ENCODE results near the gene OLIG2.

OLIG2 gene

DNA sequence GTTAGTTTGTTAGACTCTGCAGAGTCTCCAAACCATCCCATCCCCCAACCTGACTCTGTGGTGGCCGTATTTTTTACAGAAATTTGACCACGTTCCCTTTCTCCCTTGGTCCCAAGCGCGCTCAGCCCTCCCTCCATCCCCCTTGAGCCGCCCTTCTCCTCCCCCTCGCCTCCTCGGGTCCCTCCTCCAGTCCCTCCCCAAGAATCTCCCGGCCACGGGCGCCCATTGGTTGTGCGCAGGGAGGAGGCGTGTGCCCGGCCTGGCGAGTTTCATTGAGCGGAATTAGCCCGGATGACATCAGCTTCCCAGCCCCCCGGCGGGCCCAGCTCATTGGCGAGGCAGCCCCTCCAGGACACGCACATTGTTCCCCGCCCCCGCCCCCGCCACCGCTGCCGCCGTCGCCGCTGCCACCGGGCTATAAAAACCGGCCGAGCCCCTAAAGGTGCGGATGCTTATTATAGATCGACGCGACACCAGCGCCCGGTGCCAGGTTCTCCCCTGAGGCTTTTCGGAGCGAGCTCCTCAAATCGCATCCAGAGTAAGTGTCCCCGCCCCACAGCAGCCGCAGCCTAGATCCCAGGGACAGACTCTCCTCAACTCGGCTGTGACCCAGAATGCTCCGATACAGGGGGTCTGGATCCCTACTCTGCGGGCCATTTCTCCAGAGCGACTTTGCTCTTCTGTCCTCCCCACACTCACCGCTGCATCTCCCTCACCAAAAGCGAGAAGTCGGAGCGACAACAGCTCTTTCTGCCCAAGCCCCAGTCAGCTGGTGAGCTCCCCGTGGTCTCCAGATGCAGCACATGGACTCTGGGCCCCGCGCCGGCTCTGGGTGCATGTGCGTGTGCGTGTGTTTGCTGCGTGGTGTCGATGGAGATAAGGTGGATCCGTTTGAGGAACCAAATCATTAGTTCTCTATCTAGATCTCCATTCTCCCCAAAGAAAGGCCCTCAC is at the start of gene OLIG2:
OLIG2 (plus strand) TSS at position 447 of the 954 bp plus-strand sequence. CDS start 928 bp downstream, outside the sequence.
- no peak for DNase-seq

DNA sequence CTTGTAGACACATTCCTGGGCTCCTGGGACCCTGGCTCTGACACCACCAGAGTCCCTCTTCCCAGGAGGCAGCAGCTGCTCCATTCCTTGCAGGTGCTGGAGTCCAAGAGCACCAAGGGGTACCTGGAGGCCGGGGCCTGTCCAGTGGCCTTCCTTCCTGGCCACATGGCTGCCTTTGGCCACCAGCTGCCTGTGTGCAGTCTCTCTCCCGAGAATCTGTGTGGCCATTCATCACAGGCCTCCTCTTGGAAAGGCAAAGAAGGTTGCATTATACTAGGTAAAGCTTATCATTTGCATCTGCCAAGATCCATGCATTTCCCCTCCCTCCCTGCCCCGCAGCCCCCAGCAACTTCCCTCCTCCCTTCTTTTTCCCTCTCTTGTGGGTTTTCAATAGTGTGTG is 48.9 kb upstream of the OLIG2 start:
- no peak for DNase-seq

DNA sequence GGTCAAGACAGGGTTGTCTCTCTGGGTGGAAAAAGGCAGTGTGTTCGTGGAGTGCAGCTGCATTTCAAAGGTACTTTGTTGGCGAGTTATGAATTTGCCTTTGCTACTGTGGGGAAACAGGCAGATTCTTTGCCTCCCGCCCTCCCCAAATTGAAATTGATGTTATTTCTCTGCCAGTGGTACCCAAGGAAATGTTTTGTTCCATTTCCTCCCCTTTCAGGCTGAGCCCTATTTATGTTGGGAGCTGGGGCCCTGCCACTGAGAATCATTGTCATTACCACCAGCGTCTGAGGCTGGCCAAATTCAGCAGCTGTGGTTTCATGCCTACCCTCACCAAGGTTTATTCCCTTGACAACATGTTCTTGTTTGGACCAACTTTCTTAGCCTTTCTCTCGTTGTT is 48.5 kb upstream of the OLIG2 start:
- DNase-seq: no peak

DNA sequence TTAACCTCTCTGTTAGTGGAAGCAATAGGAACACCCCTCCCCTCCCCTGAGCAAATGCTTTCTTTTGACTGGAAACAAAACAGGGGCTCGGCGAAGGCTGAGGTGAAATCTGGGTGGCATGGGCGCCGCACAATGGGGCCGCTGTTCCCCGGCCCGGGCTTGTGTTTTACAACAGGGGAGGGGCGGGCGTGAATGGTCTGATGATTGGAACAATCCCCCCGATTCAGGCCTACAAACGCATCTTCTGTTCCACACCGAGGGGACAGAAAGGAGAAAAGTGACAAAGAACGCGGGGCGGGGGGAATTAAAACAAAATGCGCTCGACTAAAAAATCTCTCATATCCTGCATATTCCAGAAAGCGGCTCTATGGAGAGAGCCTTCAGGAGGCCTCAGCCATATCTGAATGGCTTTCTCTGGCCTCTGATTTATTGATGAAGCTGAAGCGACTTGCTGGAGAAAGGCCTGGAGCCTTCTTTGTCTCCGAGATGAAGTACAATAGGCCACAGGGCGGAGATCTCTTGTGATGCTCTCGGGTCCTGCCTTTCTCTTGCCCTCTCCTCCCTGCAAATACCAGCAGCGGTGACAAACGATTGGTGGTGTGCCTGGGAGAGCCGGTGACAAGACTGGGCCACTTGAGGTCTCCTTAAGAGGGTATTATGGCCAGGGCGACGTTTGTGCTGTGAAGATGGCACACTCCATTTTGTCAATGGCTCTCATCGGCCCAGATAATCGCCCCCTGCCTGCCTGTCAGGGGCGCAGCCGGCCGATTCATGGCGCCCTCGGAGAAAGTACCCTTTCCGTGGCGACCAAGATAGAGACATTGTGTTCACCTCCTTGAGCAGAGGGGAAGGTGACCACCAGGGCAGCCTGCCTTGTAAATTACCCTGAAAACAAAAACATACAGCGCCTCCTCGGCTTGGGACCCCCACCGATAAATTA is 47.1 kb upstream of the OLIG2 start:
- DNase-seq: no peak

DNA sequence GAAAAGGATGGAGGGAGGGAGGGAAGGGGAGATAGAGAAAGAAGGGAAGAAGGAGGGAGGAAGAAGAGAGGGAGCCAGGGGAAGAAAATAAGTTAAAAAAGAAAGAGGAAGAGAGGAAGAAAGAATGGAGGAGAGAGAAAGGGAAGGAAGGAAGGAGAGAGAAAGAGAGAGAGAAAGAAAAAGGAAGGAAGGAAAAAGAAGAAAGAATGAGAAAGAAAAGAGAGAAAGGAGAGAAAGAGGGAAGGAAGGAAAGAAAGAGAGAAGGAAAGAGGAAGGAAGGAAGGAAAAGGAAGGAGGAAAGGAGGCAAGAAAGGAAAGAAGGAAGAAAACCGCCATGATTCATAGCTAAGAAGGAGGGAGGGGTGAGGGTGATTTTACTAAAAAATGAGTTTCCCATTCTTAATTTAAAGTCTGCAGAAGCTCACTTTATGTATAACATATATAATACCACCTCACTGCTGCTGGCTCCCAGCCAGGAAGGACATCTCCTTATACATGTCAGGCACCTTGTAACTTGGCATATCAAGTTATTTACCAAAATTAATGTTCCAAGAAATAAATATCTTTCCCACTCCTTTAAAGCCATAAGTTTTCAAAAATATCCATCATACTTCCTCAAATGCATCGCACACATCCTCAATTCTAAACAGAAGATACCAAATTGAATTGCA is 46.0 kb upstream of the OLIG2 start:
- no peak for DNase-seq

DNA sequence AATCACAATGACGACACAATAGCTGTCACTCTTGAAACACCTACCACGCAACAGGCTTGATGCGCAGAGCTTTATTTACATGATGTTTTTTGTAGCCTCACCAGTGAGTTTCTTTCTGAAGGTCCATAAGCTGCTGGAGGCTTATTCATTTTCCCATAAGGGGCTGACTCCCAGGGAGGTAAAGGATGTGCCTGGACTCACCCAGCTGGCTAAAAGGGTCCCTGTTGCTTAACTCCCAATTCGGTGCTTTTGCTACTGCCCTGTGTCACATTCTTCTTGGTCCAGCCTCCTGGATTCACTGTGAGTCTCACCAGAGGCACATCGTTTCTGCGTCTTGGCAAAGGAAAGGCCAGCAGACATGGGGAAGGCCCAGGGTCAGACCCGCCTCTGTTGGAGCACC is 44.6 kb upstream of the OLIG2 start:
- DNase-seq: no peak

DNA sequence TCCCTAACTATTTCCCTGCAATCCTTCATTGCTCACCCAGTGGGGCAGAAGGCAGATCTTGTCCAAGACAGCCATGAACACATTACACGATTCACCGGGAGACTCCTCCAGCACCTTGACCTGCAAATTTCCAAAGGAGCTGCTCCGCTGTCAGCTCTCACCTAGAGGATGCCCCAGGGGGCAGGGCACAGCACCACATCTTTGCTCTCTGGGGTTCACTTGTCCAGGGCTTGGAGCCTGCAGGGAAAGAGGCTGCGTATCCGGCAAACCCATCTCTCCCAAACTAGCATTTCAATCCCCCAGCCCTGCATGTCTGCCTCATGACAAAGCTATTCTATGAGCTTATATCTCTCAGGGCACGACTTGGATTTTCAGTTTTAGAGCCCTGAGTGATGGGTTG is 35.1 kb upstream of the OLIG2 start:
- DNase-seq: no peak

DNA sequence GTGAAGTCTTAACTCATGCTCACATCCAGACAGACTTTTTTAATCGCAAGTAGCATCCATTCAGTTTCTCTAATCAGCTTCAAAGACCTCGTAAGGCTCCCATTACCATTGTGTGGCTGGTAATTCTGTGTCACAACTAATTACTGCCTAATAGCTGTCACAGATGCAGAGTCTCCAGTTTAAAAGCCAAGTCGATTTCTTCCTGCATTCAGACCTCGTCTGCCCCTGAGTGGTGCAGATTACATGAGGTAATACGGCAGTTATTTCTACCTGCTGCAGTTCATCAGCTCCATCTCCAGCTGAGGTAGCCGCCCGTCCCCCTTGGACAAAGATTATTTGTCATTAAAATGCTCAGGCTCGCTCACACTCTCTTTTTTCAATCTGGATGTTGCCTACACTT is 34.4 kb upstream of the OLIG2 start:
- no peak for DNase-seq

DNA sequence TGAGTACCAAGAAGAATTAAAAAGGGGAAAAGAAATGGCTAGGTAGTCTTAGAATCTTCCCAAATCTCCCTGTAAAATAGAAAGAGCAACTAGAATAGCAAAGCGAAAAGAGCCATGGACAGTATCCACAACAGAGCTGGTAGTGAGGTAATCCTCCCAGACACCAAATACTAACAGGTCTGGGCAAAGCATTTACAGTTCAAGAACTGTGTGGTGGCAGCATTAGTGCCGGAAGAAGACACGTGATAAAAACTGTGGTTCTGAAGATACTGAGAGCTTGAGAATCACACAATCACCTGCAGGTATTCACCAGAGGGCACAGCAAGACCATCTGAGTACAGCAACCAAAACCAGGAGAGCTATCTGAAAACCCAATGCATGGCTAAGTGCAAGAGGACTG is 31.8 kb upstream of the OLIG2 start:
- no peak for DNase-seq

DNA sequence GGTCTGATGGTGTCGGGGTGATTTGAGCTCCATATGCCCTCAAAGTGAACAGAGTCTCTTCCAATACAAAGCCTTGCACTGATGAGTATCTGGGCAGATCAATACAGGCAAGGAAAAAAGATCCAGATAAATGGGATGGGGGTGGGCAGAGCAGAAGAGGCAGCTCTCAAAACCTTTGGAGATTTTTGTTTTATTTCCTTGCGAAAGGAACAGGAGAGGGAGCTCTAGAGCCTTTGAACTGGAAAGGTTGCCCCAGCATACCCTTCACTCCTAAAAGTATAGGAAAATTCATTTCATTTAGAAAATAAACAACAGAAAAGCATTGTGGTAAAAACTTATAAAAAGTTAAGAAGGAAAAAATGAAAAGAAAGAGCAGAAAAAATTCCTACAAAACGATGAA is 31.4 kb upstream of the OLIG2 start:
- DNase-seq: no peak

DNA sequence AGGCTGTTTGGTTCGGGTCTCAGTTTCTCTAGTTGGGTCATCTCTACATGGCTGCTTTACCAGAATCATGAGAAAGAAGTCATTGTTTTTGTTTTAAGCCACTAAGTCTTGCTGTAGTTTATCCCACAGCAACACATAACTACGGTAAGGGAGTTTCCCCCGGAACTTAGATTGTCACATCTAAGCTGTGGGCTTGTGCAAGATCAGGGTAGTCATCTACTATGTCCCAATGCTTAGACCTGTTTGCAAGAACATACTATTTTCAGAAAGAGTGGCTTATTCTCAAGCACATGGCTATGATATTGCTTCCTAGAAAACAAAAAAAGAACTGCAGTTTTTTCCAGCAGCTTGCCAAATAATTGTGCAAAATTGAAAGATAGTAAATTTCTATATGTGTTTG is 18.0 kb upstream of the OLIG2 start:
- DNase-seq: no peak

DNA sequence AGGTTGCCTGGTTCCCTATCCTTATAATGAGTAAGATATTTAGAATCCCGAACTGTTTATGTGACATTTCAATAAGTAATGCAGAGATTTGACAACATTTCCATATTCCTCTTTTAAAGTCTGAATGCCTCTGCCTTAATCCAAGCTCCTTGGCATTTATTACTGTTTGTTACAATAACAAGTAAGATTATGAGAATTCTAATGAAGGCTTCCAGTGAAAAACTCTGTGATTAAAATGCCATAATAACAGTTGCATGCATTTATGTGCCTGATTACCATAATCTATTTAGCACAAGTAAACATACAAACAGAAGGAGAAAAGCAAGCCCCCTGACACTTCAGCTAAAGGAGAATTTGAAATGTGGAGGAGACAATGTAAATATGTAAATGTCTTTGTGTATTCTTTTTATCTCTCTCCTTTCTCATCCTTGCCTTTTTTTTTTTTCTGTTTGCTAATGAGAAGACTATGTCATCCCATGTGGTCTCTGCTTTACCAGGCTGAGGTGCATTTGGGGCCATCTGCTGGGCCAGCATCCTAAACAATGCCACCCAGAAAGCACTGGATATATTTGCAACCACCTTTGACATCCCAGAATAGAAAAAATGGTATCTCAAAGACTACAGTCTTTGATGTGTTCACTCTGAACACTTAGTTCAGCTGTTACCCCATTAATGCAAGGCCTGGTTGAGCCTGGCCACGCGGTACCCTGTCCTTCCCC is 17.2 kb upstream of the OLIG2 start:
- DNase-seq: no peak

DNA sequence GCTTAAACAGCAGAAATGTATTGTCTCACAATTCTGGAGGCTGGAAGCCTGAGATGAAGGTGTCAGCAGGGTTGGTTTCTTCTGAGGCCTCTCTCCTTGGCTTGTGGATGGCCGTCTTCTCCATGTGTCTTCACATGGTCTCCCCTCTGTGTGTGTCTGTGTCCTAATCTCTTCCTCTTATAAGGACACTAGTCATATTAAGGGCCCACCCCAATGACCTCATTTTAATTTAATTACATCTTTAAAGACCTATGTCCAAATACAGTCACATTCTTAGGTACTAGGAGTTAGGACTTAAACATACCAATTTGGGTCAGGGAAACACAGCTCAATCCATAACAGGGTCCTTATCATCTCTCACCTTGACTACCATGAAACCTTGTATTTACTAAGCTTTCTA is 14.8 kb upstream of the OLIG2 start:
- no peak for DNase-seq

DNA sequence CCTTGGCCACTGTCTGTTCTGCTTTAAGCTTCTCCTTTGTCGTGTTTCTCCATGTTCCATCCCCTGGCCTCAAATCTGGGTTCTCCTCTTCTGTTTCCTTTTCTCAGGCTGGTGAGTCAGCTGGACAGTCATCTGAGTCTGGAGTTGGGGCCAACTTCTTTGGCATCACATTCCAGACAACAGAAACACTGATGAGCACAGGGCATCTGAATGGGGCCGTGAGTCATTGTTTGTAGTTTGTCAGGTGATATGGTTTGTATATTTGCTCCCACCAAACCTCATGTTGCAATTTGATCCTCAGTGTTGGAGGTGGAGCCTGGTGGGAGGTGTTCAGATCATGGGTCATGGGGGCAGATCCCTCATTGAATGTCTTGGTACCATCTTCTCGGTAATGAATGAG is 14.3 kb upstream of the OLIG2 start:
- DNase-seq: no peak

DNA sequence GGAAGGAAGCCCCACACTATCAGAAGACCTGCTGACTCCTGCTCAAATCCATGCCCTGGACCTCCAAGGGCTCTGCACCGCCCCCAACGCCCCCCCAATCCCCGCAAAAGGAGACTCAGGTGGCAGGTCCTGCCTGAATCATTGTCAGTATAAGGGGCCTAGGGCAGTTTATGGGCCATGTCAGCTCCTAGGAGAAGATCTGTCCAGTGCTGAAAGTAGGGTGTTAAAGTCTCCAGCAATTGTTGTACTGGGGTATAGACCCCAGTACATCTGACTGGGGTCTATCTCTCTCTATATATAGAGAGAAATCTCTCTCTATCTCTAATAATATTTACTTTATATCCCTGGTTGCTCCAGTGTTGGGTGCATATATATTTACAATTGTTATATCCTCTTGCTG is 12.1 kb upstream of the OLIG2 start:
- no peak for DNase-seq

DNA sequence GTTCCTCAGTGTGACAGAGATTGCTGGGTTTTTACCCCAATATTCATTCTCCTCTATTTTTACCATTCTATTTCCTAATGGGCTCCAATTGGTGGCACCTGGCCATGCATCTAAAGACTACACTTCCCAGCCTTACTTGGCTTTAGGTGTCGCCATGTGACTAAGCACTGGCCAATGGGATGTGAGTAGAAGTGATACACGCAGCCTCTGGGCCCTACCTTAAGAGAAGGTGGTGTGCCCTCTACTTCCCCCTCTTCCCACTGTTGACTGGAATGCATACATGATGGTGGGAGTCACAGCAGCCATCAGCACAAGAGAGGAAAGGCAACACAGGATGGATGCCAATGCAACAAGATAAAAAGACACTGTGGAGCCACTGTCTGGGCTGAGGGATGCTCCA is 11.4 kb upstream of the OLIG2 start:
- DNase-seq: no peak

DNA sequence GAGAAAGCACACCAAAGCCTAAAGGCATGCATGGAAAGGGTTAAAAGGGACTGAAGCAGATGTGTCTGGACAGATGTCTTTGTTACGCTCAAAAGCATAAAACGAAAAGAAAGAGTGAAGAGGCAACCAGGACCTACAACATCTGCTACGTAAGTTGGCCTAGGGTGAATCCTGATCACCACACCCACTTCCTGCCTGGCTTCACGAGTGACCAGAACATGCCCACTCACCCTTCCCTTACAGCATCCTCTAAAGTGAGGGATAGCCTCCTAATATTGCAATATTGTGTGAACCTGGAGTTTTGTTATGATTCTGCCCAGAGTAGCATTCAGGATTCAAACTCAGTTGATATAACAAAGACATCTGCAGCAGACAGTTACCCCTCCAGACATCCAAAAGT is 10.6 kb upstream of the OLIG2 start:
- no peak for DNase-seq

DNA sequence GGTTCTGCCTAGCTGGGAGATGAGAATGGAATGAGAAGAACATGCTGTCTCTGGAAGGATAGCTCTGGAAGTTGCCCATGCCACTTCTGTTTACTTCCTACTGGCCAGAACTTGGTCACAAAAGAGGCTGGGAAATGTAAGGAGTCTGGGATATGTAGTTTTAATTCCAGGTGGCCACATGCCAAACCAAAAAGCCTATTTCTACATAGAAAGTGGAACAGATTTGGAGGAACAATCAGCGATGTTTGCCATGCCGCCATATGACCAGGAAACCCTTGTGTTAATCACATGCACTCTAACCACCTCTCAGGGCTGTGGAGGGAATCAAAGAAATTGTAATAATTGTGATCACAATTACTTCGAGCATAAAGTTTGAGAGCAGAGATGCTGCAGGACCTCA is 10.0 kb upstream of the OLIG2 start:
- DNase-seq: no peak

DNA sequence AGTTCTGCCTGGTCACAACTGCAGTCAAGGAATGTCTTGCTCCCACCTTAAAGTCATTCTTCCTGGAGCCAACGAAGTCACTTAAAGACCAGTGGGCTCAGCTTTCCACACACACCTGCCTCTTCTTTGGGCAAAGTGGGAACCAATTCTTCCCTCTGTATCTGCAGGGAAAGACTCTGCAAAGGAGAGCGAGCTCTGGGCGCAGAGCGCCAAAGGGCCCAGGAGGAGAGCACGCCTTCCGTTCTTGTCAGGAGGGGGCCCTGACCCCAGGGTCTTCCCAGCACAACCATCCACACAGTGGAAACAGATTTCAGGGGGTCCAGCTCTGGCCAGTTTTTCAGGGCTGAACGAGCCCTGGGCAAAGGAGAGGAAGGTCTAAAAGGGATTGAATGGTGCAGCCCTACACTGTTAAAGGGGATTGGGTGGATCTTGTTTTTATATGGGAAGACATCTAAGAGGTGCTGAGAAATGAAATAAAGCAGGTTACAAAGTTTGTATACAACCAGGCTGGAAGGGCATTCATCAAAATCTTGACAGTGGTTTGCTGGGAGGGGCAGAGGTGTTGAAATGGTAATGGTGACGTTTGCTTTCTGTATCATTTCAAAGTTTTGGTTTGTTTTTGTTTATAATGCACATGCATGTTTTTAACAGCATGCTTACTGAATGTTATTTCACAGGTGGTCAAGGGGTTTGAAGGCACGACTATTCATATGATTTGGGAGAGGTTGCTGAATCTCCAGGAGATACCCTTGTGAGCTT is 6.8 kb upstream of the OLIG2 start:
- no peak for DNase-seq

DNA sequence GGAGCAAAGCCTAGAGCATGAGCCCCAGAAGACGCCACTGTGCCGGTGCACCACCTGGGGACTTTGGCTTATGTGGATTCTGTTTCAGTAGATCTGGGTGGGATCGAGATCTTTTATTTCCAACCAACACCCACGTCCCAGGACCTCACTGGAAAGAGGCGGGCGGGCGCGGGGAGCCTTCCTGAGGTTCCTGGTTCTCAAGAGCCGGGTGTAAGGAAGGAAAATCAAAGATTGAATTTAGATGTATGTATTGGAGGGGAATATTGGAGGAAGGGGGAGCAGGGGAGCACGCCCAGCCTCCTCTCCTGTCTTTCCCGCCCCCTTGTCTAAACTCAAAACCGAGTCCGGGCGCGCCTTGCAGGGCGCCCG is 6.2 kb upstream of the OLIG2 start:
- no peak for DNase-seq

DNA sequence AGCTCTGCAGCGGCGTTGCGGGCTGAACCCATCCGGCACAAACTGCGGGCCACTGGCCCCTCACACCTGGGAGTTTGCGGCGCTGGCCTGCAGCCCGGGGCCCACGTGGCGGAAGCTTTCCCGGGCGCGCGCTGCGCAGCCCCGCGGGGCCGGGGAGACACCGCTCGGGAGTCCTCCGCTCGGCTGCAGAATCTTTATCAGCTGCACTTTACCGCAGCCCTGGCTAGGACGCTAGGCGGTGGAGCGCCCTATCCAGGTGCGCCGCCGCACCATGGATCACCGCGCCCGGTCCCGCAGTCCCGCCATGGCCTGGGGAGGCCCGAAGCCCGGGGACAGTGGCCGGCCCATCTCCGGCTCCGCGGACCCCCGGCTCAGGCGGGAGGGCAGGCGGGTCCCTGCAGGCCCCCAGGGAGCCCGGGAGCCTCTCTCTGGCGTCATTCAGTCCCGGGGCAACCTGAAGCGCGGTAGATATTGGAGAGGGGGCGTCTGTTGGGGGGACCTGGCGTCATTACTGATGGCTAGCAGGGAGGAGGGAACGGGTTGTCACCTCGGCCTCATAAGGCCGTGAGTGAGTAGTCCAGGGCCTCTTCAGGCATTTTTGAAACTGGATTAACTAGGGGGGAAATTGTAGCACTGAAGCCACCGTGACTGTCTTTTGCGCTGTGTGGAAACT is 5.7 kb upstream of the OLIG2 start:
- DNase-seq: no peak

Data from activated CD4-positive, alpha-beta T cell treated with anti-CD3 and anti-CD28 coated beads, Interleukin-2, amount 50 U/mL, for 4 hours (primary cell).